PC-9 (cell line): ENCODE measurements around the gene FKBP1A. TPM values are rescaled to one million over a fixed set of nuclear protein-coding genes. Genes with fewer than 3 reads are reported as not detected.

Source experiments
- BruUV-seq: library from RNA; stranded (reverse); fragments of 400-500 nt; replicated peaks from 2 replicates; lab custom pipeline; 2021; lab: Mats Ljungman, UMichigan
- CTCF ChIA-PET: fragments of 300-600 bp; sonication (Branson Sonifier 250); formaldehyde crosslinking; loops from one replicate; lab custom pipeline; 2022; ENCODE audit warnings: antibody characterized with exemption; lab: Charles Lee
- POLR2A ChIA-PET: fragments of 300-600 bp; sonication (Branson Sonifier 250); formaldehyde crosslinking; loops from one replicate; lab custom pipeline; 2022; ENCODE audit warnings: antibody characterized with exemption; ENCODE audit not compliant: unreplicated experiment; lab: Charles Lee
- DNase-seq, 2 experiments: peaks; one replicate each; pipeline versions ENCODE4 v3.0.0 to v3.0.0-alpha.2; 2015 to 2022; ENCODE audit warnings: mixed read lengths in 1 of 2
- H2AFZ ChIP-seq: fragments of 200-600 bp; sonication (generic); 2 replicates; pipeline ENCODE4 v1.8.1; 2017; ENCODE audit warnings: antibody characterized with exemption
- H3F3A ChIP-seq: fragments of 200-600 bp; sonication (generic); 2 replicates; pipeline ENCODE4 v1.8.1; 2017; ENCODE audit warnings: antibody characterized with exemption, mild to moderate bottlenecking, low read depth; ENCODE audit not compliant: insufficient read depth
- H3K27ac ChIP-seq: fragments of 200-600 bp; sonication (generic); 2 replicates; pipeline ENCODE4 v1.6.1; 2016; ENCODE audit warnings: mixed run types
- H3K27me3 ChIP-seq: fragments of 200-600 bp; sonication (generic); 2 replicates; pipeline ENCODE4 v1.6.1; 2016; ENCODE audit warnings: low read depth, mixed run types; ENCODE audit not compliant: insufficient read depth
- H3K36me3 ChIP-seq: fragments of 200-600 bp; sonication (generic); 2 replicates; pipeline ENCODE4 v1.6.1; 2016; ENCODE audit warnings: low read depth, mixed run types
- H3K4me1 ChIP-seq: fragments of 200-600 bp; sonication (generic); replicated peaks from 2 replicates; pipeline ENCODE4 v1.6.1; 2016; ENCODE audit warnings: mixed run types; ENCODE audit not compliant: insufficient read depth
- H3K4me2 ChIP-seq: fragments of 200-600 bp; sonication (generic); 2 replicates; pipeline ENCODE4 v1.6.1; 2017; ENCODE audit warnings: mixed run types
- H3K4me3 ChIP-seq: fragments of 200-600 bp; sonication (generic); 2 replicates; pipeline ENCODE4 v1.6.1; 2016; ENCODE audit warnings: mixed run types
- H3K79me2 ChIP-seq: fragments of 200-600 bp; sonication (generic); 2 replicates; pipeline ENCODE4 v1.6.1; 2017; ENCODE audit warnings: low read depth, mixed run types
- H3K9me2 ChIP-seq: fragments of 200-600 bp; sonication (generic); 2 replicates; pipeline ENCODE4 v1.8.1; 2017; ENCODE audit warnings: mild to moderate bottlenecking; ENCODE audit not compliant: insufficient read depth
- H3K9me3 ChIP-seq: fragments of 200-600 bp; sonication (generic); 2 replicates; pipeline ENCODE4 v1.8.1; 2016; ENCODE audit warnings: low read depth; ENCODE audit not compliant: insufficient read depth
- H4K20me1 ChIP-seq: fragments of 200-600 bp; sonication (generic); 2 replicates; pipeline ENCODE4 v1.8.1; 2017; ENCODE audit not compliant: insufficient read depth
- EZH2 ChIP-seq: fragments of 200-600 bp; sonication (generic); IDR thresholded peaks from 2 replicates; pipeline ENCODE4 v1.8.0; 2017; ENCODE audit warnings: antibody characterized with exemption, low read depth
- intact Hi-C: fragments of 100-400 bp; cut with micrococcal nuclease; formaldehyde crosslinking; loops from one replicate; pipeline ENCODE4 v1.10.0; 2022; ENCODE audit not compliant: unreplicated experiment
- total RNA-seq: library from RNA; stranded (reverse); gene quantifications from 2 replicates; pipeline ENCODE4 v1.2.3, GENCODE V29; 2021
- TF ChIP-seq, protein P1 (sequence below): fragments of 200-600 bp; sonication (generic); conservative IDR thresholded peaks from 2 replicates; pipeline ENCODE4 v1.6.1; 2017; ENCODE audit warnings: mixed run types, antibody characterized with exemption, mild to moderate bottlenecking, moderate library complexity

The FKBP1A gene
- total RNA-seq, 1 experiment from 2014 or later: 320 TPM

DNA sequence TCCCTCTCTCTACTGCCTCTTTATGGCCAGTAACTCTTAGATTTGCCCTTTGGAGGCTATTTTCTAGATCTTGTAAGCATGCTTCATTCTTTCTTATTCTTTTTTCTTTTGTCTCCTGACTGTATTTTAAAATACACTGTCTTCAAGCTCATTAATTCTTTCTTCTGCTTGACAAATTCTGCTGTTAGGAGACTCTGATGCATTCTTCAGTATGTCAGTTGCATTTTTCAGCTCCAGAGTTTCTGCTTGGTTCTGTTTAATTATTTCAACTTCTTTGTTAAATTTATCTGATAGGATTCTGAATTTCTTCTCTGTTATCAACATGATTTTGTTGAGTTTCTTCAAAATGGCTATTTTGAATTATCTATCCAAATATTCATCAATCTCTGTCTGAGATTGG, 38.9 kb downstream of the FKBP1A start:
- ChIA-PET POLR2A (no interaction called here), CTCF (no interaction called here)
- Histone ChIP-seq H3F3A (no peaks in the 10 kb centered on the region; the same call in 1 of the 2 replicates), H3K9me3 (no peaks in the 10 kb centered on the region; the same call in none of the 2 replicates), H3K36me3 (peaks cover 52% of the 10 kb centered on the region), H3K4me3 (no peak overlapping the region), H3K27ac (no peak overlapping the region), H3K4me2 (no peak overlapping the region), H3K9me2 (no peaks in the 10 kb centered on the region), H3K27me3 (no peaks in the 10 kb centered on the region), H3K79me2 (0 out of 2 replicates have a peak, but pooled peaks cover 9% of the 10 kb centered on the region), H4K20me1 (no peaks in the 10 kb centered on the region), H3K4me1 (no peaks in the 10 kb centered on the region), H2AFZ (no peak overlapping the region)
- DNase-seq: no peak
- no peak for TF ChIP-seq EZH2
- TF ChIP-seq, protein P1, sequence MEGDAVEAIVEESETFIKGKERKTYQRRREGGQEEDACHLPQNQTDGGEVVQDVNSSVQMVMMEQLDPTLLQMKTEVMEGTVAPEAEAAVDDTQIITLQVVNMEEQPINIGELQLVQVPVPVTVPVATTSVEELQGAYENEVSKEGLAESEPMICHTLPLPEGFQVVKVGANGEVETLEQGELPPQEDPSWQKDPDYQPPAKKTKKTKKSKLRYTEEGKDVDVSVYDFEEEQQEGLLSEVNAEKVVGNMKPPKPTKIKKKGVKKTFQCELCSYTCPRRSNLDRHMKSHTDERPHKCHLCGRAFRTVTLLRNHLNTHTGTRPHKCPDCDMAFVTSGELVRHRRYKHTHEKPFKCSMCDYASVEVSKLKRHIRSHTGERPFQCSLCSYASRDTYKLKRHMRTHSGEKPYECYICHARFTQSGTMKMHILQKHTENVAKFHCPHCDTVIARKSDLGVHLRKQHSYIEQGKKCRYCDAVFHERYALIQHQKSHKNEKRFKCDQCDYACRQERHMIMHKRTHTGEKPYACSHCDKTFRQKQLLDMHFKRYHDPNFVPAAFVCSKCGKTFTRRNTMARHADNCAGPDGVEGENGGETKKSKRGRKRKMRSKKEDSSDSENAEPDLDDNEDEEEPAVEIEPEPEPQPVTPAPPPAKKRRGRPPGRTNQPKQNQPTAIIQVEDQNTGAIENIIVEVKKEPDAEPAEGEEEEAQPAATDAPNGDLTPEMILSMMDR: no peak
- intact Hi-C loops: no loop called here
- no TSS peak for BruUV-seq

DNA sequence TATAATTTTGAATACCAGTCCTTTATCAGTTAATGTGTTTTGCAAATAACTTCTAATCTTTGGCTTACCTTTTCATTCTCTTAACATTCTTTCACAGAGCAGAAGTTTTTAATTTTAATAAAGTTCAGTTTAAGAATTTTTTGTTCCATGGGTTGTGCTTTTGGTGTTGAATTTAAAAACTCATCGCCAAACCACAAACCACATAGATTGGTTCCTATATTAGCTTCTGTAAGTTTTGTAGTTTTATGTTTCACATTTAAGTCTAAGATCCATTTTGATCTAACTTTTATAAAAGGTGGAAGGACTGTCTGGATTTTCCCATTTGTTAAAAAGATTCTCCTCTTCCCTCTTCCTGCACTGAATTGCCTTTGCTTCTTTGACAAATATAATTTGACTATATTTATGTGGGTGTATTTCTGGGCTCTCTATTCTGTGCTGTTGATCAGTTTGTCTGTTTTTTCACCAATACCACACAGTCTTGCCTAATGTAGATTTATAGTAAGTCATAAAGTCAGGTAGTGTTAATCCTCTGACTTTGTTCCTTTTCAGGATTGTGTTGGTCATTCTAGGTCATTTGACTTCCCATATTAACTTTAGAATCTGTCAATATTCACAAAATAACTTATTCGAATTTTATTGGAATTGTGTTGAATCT, 46.4 kb downstream of the FKBP1A start:
- H3K9me2 ChIP-seq: no peaks in the 10 kb centered on the region
- TF ChIP-seq, protein P1: no peak
- TF ChIP-seq EZH2: no peak
- POLR2A ChIA-PET: no interaction called here
- intact Hi-C loops: no loop called here
- H2AFZ ChIP-seq: no peak overlapping the region
- CTCF ChIA-PET: interaction anchor here (0.5 kb wide), 1 partner anchor 660 kb away, joined by 3 read pairs; no protein-coding TSS in a partner anchor
- no peak overlapping the region for H3K4me3 ChIP-seq
- H3K36me3 ChIP-seq: peaks cover 17% of the 10 kb centered on the region; the same call in 1 of the 2 replicates
- H3K79me2 ChIP-seq: no peaks in the 10 kb centered on the region
- H4K20me1 ChIP-seq: peaks cover 6% of the 10 kb centered on the region; the same call in 1 of the 2 replicates
- H3K4me1 ChIP-seq: no peaks in the 10 kb centered on the region
- H3F3A ChIP-seq: no peaks in the 10 kb centered on the region; the same call in 1 of the 2 replicates
- peaks cover 12% of the 10 kb centered on the region for H3K9me3 ChIP-seq
- DNase-seq: no peak
- BruUV-seq: no TSS peak
- no peak overlapping the region for H3K27ac ChIP-seq
- no peaks in the 10 kb centered on the region for H3K27me3 ChIP-seq
- H3K4me2 ChIP-seq: no peak overlapping the region

DNA sequence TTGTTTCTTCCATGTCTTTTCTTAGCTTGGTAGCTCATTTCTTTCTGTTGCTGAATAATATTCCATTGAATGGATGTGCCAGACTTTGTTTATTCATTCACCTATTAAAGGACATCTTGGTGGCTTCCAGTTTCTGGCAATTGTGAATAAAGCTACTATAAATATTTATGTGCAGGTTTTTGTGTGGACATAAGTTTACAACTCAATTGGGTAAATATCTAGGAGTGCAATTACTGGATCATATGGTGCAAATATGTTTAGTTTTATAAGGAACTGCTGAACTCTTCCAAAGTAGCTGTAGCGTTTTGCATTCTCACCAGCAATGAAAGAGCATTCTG, 47.1 kb downstream of the FKBP1A start:
- ChIA-PET CTCF (no interaction called here), POLR2A (no interaction called here)
- Histone ChIP-seq H3K4me1 (no peaks in the 10 kb centered on the region), H3K27ac (no peak overlapping the region), H3K4me3 (no peak overlapping the region), H3K9me3 (peaks cover 12% of the 10 kb centered on the region; the same call in 1 of the 2 replicates), H3K36me3 (peaks cover 10% of the 10 kb centered on the region; the same call in 1 of the 2 replicates), H3K9me2 (no peaks in the 10 kb centered on the region), H3F3A (no peaks in the 10 kb centered on the region), H2AFZ (no peak overlapping the region), H3K4me2 (no peak overlapping the region), H4K20me1 (peaks cover 6% of the 10 kb centered on the region; the same call in 1 of the 2 replicates), H3K79me2 (no peaks in the 10 kb centered on the region), H3K27me3 (no peaks in the 10 kb centered on the region)
- TF ChIP-seq EZH2: no peak
- TF ChIP-seq, protein P1: no peak
- intact Hi-C loops: no loop called here
- BruUV-seq: no TSS peak
- DNase-seq: no peak
